ENCODE data around the gene BLOC1S4. TPM values are rescaled to one million over a fixed set of nuclear protein-coding genes. Genes with fewer than 3 reads are reported as not detected.

Gene BLOC1S4
- total RNA-seq, 1 experiment from 2014 or later, result 15.7 TPM

DNA sequence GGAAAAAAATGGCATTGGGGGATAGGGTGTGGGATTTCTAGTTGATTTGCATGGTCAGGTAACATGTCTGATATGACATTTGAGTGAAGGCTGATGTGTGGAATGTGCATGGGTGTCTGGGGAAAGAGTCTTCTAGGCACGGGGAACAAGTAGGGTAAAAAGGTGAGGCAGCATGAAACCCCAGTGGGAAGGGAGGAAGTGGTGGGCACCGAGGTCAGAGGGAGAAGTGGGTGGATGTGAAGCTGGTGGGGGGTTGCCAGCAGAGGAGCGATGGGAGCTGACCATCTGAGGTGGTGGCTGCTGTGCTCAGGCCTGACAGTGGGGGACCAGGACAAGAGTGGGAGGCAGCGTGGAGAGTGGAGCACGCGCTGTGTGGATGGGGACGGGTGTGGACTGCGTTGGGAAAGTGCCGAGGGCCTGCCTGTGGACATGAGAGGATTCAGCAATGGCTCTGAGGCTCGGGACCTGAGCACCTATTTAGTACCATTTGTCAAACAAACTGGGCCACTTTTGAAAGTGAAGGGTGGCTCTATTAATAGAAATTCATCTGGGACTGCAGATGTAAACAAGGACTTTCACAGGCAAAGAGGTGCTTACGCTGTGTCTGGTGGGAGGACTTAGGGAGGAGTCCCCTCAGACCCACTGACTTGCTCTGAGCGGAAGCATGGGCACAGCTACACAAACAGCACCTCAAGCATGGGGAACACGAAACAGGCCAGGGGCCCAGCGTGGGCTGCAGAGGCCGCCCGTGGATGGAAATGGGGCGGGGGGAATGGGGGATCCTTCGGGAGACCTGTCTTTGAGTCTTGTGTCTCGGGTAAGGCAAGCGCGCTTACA is 39.0 kb upstream of the BLOC1S4 start:
- Histone ChIP-seq H3K27me3 (ENCODE audit: insufficient read depth, low read length) (no peaks in the 10 kb centered on the region), H3K9ac (ENCODE audit: low read length) (no peak overlapping the region), H3K79me2 (ENCODE audit: insufficient read depth, low read length) (peaks cover 33% of the 10 kb centered on the region), H2AFZ (ENCODE audit: low read depth, low read length, poor library complexity, severe bottlenecking) (no peak overlapping the region), H3K4me2 (ENCODE audit: low read length) (no peak overlapping the region), H3K36me3 (ENCODE audit: control insufficient read depth in 1 of 2, insufficient read depth in 2 of 2, low read length in 2 of 2) (peaks cover 15 to 27% of the 10 kb centered on the region in 2 experiments; a peak in 3 of 4 replicates), H3K9me2 (ENCODE audit: insufficient read depth) (no peaks in the 10 kb centered on the region), H3K27ac (ENCODE audit: low read depth, low read length) (no peak overlapping the region; the same call in 1 of the 2 replicates), H3K4me1 (ENCODE audit: control insufficient read depth in 1 of 2, insufficient read depth in 2 of 2, low read length in 2 of 2) (peaks cover 8 to 16% of the 10 kb centered on the region in 2 experiments; a peak in 3 of 4 replicates), H3K9me3 (ENCODE audit: control insufficient read depth in 1 of 2, insufficient read depth in 1 of 2, low read depth in 1 of 2, low read length in 2 of 2) (no peaks in the 10 kb centered on the region), H3K4me3 (replicated peaks in 1 of 2; ENCODE audit: low read depth in 1 of 2, low read length in 2 of 2) (no peak overlapping the region), H4K20me1 (ENCODE audit: insufficient read depth) (peaks cover 19% of the 10 kb centered on the region; the same call in 1 of the 2 replicates)
- DNase-seq (ENCODE audit: low read depth, low spot score) (no peak), ATAC-seq (no peak)
- RAD21 ChIA-PET (ENCODE audit: low non-redundant PET in 1 of 2, low total read pairs in 2 of 2, uncharacterized antibody in 2 of 2, unreplicated experiment in 2 of 2), result no interaction called here
- no TSS peak for BruUV-seq (replicated peaks)
- POLR2A ChIA-PET, result interaction anchor here (1.4 kb wide), 1 partner anchor 33 kb away, joined by 4 read pairs; no protein-coding TSS in a partner anchor
- intact Hi-C loops (cut with micrococcal nuclease), result no loop called here
- TF ChIP-seq POLR2AphosphoS5 (IDR thresholded peaks at IDR 0.05; ENCODE audit: low read depth, low read length) (0 out of 2 replicates have a peak, but pooled peaks have one; percentile 28), POLR2A (IDR thresholded peaks at IDR 0.05; ENCODE audit: borderline replicate concordance, extremely low read depth, insufficient read depth, insufficient read length) (no peak)
- CTCF ChIA-PET, result no interaction called here

DNA sequence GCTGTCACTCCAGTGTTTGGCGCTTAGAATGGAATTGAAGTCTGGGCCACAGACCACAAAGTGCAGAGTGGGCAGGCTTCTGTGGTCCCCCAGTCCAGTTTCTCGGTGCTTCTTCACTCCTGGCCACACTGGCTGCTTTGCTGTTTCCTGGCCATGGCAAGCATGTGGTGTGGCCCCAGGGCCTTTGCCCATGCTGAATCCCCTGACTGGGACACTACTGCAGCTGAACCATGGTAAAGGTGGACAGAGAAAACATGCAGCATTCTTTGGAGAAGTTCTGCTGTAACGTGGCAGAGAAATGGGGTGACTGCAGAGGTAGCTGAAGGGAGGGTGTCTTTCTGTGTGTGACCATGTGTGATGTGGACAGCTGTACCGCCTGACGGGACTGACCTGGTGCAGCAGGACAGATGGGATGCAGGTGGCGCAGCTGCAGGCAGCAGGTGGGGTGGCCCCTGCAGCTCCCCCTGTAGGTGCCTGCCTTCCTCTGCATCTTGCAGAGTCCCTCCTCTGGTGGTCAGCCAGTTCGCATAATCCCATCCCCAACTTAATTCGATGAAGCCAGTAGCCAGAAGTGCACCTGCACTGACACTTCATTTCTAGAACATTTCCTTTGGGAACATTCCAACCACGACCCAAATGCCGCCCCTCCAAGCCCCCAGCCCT is 35.5 kb upstream of the BLOC1S4 start:
- Histone ChIP-seq H3K36me3 (ENCODE audit: control insufficient read depth in 1 of 2, insufficient read depth in 2 of 2, low read length in 2 of 2) (peaks cover 14 to 21% of the 10 kb centered on the region in 2 experiments; a peak in 3 of 4 replicates), H3K27ac (ENCODE audit: low read depth, low read length) (no peak overlapping the region), H3K4me1 (ENCODE audit: control insufficient read depth in 1 of 2, insufficient read depth in 2 of 2, low read length in 2 of 2) (peaks cover 2 to 4% of the 10 kb centered on the region in 2 experiments; a peak in 3 of 4 replicates), H4K20me1 (ENCODE audit: insufficient read depth) (peaks cover 12% of the 10 kb centered on the region; the same call in 1 of the 2 replicates), H3K9me3 (ENCODE audit: control insufficient read depth in 1 of 2, insufficient read depth in 1 of 2, low read depth in 1 of 2, low read length in 2 of 2) (no peaks in the 10 kb centered on the region), H3K27me3 (ENCODE audit: insufficient read depth, low read length) (no peaks in the 10 kb centered on the region), H2AFZ (ENCODE audit: low read depth, low read length, poor library complexity, severe bottlenecking) (no peak overlapping the region), H3K4me3 (replicated peaks in 1 of 2; ENCODE audit: low read depth in 1 of 2, low read length in 2 of 2) (no peak overlapping the region), H3K4me2 (ENCODE audit: low read length) (no peak overlapping the region), H3K9ac (ENCODE audit: low read length) (no peak overlapping the region), H3K9me2 (ENCODE audit: insufficient read depth) (no peaks in the 10 kb centered on the region), H3K79me2 (ENCODE audit: insufficient read depth, low read length) (peaks cover 19% of the 10 kb centered on the region)
- intact Hi-C loops (cut with micrococcal nuclease), result loop anchor here (10.0 kb wide), 1 partner anchor 346 kb away; no protein-coding TSS in a partner anchor
- TF ChIP-seq, protein P1, sequence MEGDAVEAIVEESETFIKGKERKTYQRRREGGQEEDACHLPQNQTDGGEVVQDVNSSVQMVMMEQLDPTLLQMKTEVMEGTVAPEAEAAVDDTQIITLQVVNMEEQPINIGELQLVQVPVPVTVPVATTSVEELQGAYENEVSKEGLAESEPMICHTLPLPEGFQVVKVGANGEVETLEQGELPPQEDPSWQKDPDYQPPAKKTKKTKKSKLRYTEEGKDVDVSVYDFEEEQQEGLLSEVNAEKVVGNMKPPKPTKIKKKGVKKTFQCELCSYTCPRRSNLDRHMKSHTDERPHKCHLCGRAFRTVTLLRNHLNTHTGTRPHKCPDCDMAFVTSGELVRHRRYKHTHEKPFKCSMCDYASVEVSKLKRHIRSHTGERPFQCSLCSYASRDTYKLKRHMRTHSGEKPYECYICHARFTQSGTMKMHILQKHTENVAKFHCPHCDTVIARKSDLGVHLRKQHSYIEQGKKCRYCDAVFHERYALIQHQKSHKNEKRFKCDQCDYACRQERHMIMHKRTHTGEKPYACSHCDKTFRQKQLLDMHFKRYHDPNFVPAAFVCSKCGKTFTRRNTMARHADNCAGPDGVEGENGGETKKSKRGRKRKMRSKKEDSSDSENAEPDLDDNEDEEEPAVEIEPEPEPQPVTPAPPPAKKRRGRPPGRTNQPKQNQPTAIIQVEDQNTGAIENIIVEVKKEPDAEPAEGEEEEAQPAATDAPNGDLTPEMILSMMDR (IDR thresholded peaks at IDR 0.05 in 2 of 3, conservative IDR thresholded peaks at IDR 0.05 in 1 of 3; ENCODE audit: borderline replicate concordance in 1 of 3, insufficient read depth in 1 of 3, low read depth in 2 of 3, low read length in 2 of 3), result peak in 1 of 3 experiments; percentile 60; a peak in 3 of 6 replicates
- TF ChIP-seq, protein P2, sequence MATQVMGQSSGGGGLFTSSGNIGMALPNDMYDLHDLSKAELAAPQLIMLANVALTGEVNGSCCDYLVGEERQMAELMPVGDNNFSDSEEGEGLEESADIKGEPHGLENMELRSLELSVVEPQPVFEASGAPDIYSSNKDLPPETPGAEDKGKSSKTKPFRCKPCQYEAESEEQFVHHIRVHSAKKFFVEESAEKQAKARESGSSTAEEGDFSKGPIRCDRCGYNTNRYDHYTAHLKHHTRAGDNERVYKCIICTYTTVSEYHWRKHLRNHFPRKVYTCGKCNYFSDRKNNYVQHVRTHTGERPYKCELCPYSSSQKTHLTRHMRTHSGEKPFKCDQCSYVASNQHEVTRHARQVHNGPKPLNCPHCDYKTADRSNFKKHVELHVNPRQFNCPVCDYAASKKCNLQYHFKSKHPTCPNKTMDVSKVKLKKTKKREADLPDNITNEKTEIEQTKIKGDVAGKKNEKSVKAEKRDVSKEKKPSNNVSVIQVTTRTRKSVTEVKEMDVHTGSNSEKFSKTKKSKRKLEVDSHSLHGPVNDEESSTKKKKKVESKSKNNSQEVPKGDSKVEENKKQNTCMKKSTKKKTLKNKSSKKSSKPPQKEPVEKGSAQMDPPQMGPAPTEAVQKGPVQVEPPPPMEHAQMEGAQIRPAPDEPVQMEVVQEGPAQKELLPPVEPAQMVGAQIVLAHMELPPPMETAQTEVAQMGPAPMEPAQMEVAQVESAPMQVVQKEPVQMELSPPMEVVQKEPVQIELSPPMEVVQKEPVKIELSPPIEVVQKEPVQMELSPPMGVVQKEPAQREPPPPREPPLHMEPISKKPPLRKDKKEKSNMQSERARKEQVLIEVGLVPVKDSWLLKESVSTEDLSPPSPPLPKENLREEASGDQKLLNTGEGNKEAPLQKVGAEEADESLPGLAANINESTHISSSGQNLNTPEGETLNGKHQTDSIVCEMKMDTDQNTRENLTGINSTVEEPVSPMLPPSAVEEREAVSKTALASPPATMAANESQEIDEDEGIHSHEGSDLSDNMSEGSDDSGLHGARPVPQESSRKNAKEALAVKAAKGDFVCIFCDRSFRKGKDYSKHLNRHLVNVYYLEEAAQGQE (IDR thresholded peaks at IDR 0.05; ENCODE audit: low read depth), result no peak
- TF ChIP-seq ZFX (IDR thresholded peaks at IDR 0.05), result no peak
- DNase-seq (ENCODE audit: low read depth, low spot score) (no peak), ATAC-seq (peak; percentile 76)
- ChIA-PET POLR2A (interaction anchor here (1.2 kb wide), 1 partner anchor 7 kb away, joined by 4 read pairs; no protein-coding TSS in a partner anchor), RAD21 (ENCODE audit: low non-redundant PET in 1 of 2, low total read pairs in 2 of 2, uncharacterized antibody in 2 of 2, unreplicated experiment in 2 of 2) (no interaction called here), CTCF (interaction anchor here (0.8 to 1.5 kb wide), 5 partner anchors 8 to 403 kb away, joined by 3 to 10 read pairs (median 4); no protein-coding TSS in a partner anchor)
- BruUV-seq (replicated peaks), result no TSS peak
